ENCODE measurements around the gene STAU1.
"Not testable (repeated sequence)": the region's sequence is repeated elsewhere in the genome, so short reads cannot be mapped to it uniquely, and the experiment has no call there.

STAU1 gene

DNA sequence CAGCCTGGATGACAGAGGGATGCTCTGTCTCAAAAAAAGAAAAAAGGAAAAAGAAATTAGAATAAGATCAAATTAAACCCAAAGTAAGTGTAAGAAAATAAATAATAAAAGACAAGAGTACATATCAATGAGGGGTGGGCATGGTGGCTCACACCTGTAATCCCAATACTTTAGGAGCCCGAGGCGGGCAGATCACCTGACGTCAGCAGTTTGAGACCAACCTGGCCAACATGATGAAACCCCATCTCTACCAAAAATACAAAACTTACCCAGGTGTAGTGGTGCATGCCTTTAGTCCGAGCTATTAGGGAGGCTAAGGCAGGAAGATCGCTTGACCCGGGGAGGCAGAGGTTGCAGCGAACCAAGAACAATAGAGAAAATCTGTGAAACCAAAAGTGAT is 14.9 kb upstream of the STAU1 start:
- POLR2A ChIA-PET, result no interaction called here
- Histone ChIP-seq H3K4me1 (ENCODE audit: control insufficient read depth, insufficient read depth, low read length) (no peaks in the 10 kb centered on the region), H3K9me3 (ENCODE audit: control insufficient read depth, insufficient read depth, low read depth, low read length) (no peaks in the 10 kb centered on the region), H3K27ac (ENCODE audit: extremely low read depth, low read depth, low read length) (no peak overlapping the region), H3K4me3 (ENCODE audit: low read depth, low read length) (no peak overlapping the region), H3K36me3 (ENCODE audit: control insufficient read depth in 2 of 2, insufficient read depth in 1 of 2, low read length in 2 of 2) (no peaks in the 10 kb centered on the region)
- CTCF ChIA-PET, result interaction anchor here (1.0 kb wide), 1 partner anchor 14 kb away, joined by 8 read pairs; no protein-coding TSS in a partner anchor
- TF ChIP-seq ZNF600 (tag by site-specific recombination; IDR thresholded peaks at IDR 0.05) (no peak), WT1 (tag by site-specific recombination; IDR thresholded peaks at IDR 0.05) (no peak), ZNF530 (tag by site-specific recombination; IDR thresholded peaks at IDR 0.05; ENCODE audit: low read depth) (no peak)
- TF ChIP-seq, protein P1, sequence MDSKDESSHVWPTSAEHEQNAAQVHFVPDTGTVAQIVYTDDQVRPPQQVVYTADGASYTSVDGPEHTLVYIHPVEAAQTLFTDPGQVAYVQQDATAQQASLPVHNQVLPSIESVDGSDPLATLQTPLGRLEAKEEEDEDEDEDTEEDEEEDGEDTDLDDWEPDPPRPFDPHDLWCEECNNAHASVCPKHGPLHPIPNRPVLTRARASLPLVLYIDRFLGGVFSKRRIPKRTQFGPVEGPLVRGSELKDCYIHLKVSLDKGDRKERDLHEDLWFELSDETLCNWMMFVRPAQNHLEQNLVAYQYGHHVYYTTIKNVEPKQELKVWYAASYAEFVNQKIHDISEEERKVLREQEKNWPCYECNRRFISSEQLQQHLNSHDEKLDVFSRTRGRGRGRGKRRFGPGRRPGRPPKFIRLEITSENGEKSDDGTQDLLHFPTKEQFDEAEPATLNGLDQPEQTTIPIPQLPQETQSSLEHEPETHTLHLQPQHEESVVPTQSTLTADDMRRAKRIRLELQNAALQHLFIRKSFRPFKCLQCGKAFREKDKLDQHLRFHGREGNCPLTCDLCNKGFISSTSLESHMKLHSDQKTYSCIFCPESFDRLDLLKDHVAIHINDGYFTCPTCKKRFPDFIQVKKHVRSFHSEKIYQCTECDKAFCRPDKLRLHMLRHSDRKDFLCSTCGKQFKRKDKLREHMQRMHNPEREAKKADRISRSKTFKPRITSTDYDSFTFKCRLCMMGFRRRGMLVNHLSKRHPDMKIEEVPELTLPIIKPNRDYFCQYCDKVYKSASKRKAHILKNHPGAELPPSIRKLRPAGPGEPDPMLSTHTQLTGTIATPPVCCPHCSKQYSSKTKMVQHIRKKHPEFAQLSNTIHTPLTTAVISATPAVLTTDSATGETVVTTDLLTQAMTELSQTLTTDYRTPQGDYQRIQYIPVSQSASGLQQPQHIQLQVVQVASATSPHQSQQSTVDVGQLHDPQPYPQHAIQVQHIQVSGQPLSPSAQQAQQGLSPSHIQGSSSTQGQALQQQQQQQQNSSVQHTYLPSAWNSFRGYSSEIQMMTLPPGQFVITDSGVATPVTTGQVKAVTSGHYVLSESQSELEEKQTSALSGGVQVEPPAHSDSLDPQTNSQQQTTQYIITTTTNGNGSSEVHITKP (tag by site-specific recombination; IDR thresholded peaks at IDR 0.05), result no peak

DNA sequence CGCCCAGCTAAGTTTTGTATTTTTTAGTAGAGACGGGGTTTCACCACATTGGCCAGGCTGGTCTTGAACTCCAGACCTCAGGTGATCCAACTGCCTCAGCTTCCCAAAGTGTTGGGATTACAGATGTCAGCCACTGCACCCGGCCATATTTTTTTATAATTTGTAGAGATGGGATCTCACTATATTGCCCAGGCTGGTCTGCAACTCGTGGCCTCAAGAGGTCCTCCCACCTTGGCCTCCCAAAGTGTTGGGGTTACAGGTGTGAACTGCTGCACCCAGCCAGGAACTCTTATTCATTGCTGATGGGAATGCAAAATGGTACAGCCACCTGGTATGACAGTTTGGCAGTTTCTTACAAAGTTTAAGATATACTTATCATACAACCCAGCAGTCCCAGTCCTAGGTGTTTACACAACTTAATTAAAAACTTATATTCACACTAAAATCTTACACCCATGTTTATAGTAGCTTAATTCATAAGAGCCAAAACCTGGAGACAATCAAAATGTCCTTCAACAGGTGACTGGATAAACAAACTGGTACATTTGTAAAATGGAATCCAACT is 11.7 kb upstream of the STAU1 start:
- POLR2A ChIA-PET, result no interaction called here
- no peaks in the 10 kb centered on the region for H3K36me3 ChIP-seq (ENCODE audit: control insufficient read depth in 2 of 2, insufficient read depth in 1 of 2, low read length in 2 of 2)
- no peak overlapping the region for H3K27ac ChIP-seq (ENCODE audit: extremely low read depth, low read depth, low read length)
- H3K4me3 ChIP-seq (ENCODE audit: low read depth, low read length), result no peak overlapping the region
- CTCF ChIA-PET, result interaction anchor here (1.0 to 2.5 kb wide), 3 partner anchors 10 to 67 kb away, joined by 3 to 18 read pairs (median 3); no protein-coding TSS in a partner anchor
- TF ChIP-seq ZBTB8A (tag by site-specific recombination; IDR thresholded peaks at IDR 0.05) (no peak), SCRT2 (tag by site-specific recombination; IDR thresholded peaks at IDR 0.05) (0 out of 2 replicates have a peak, but pooled peaks have one; percentile 9)
- no peaks in the 10 kb centered on the region for H3K4me1 ChIP-seq (ENCODE audit: control insufficient read depth, insufficient read depth, low read length)
- H3K9me3 ChIP-seq (ENCODE audit: control insufficient read depth, insufficient read depth, low read depth, low read length), result no peaks in the 10 kb centered on the region

DNA sequence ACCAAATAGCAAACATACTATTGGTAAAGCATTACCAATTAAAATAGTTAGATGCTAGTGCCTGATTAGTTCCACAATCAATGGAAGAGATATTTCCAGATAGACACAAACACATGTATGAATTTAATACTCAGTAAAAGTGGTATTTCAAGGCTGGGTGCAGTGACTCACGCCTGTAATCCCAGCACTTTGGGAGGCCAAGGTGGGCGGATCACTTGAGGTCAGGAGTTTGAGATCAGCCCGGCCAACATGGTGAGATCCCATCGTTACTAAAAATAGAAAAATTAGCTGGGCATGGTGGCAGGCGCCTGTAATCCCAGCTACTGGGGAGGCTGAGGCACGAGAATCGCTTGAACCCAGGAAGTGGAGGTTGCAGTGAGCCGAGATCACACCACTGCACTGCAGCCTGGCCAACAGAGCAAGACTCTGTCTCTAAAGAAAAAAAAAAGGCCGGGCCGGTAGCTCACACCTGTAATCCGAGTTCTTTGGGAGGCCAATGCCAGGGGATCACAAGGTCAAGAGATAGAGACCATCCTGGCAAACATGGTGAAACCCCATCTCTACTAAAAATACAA is 4.9 kb upstream of the STAU1 start:
- 0 out of 2 replicates have a peak, but pooled peaks have one; percentile 38 for TF ChIP-seq ZNF121 (tag by site-specific recombination; IDR thresholded peaks at IDR 0.05)
- H3K27ac ChIP-seq (ENCODE audit: extremely low read depth, low read depth, low read length); H3K4me3 ChIP-seq (ENCODE audit: low read depth, low read length); H3K9me3 ChIP-seq (ENCODE audit: control insufficient read depth, insufficient read depth, low read depth, low read length); POLR2A ChIA-PET; H3K36me3 ChIP-seq (ENCODE audit: control insufficient read depth in 2 of 2, insufficient read depth in 1 of 2, low read length in 2 of 2); H3K4me1 ChIP-seq (ENCODE audit: control insufficient read depth, insufficient read depth, low read length): not testable (repeated sequence)
- CTCF ChIA-PET, result interaction anchor here (1.6 kb wide), 1 partner anchor 60 kb away, joined by 5 read pairs; no protein-coding TSS in a partner anchor

DNA sequence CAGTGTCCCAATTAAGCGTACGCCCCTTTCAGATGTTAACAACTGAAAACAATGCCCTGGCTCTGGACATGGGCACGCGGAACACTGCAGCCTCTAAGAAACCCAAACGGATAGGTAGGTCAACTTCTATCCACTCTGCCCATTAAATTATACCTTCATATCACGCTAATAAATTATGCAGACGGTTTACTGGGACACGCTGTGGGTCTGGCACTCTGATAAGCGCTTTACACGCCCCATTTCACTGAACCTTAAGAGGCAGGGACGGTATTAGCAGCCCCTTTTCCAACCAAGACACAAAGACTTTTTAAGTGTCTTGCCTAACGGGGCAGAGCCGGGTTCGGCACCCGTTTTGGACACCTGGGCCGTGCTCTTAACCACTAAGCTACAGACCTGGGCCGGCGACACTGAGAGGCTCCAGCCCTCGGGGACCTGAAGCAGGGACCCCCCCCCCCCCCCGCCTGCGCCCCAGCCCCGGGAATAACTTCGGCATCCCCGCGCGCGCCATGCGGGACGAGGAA is 744 bp downstream of the STAU1 start:
- ChIA-PET POLR2A (interaction anchor here (0.6 to 1.0 kb wide), 2 partner anchors 80 to 158 kb away, joined by 3 to 5 read pairs; no protein-coding TSS in a partner anchor), CTCF (interaction anchor here (1.1 to 6.6 kb wide), 2 partner anchors 19 to 29 kb away, joined by 3 to 37 read pairs; no protein-coding TSS in a partner anchor)
- Histone ChIP-seq H3K4me1 (ENCODE audit: control insufficient read depth, insufficient read depth, low read length) (peaks cover 2% of the 10 kb centered on the region), H3K9me3 (ENCODE audit: control insufficient read depth, insufficient read depth, low read depth, low read length) (no peaks in the 10 kb centered on the region), H3K27ac (ENCODE audit: extremely low read depth, low read depth, low read length) (peak overlapping the region; percentile 89), H3K4me3 (ENCODE audit: low read depth, low read length) (peak overlapping the region; percentile 85), H3K36me3 (ENCODE audit: control insufficient read depth in 2 of 2, insufficient read depth in 1 of 2, low read length in 2 of 2) (no peaks in the 10 kb centered on the region; a peak in 1 of 3 replicates)
- TF ChIP-seq, protein P2, sequence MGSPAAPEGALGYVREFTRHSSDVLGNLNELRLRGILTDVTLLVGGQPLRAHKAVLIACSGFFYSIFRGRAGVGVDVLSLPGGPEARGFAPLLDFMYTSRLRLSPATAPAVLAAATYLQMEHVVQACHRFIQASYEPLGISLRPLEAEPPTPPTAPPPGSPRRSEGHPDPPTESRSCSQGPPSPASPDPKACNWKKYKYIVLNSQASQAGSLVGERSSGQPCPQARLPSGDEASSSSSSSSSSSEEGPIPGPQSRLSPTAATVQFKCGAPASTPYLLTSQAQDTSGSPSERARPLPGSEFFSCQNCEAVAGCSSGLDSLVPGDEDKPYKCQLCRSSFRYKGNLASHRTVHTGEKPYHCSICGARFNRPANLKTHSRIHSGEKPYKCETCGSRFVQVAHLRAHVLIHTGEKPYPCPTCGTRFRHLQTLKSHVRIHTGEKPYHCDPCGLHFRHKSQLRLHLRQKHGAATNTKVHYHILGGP (tag by site-specific recombination; IDR thresholded peaks at IDR 0.05), result no peak
- TF ChIP-seq ZNF335 (tag by site-specific recombination; conservative IDR thresholded peaks at IDR 0.05) (peak; percentile 60), ZNF521 (tag by site-specific recombination; IDR thresholded peaks at IDR 0.05) (no peak), ZFHX2 (tag by site-specific recombination; conservative IDR thresholded peaks at IDR 0.05) (no peak), ZNF677 (tag by site-specific recombination; IDR thresholded peaks at IDR 0.05) (no peak), ZNF394 (tag by site-specific recombination; IDR thresholded peaks at IDR 0.05; ENCODE audit: borderline replicate concordance) (no peak), ZNF174 (tag by site-specific recombination; IDR thresholded peaks at IDR 0.05) (no peak)
- TF ChIP-seq, protein P3, sequence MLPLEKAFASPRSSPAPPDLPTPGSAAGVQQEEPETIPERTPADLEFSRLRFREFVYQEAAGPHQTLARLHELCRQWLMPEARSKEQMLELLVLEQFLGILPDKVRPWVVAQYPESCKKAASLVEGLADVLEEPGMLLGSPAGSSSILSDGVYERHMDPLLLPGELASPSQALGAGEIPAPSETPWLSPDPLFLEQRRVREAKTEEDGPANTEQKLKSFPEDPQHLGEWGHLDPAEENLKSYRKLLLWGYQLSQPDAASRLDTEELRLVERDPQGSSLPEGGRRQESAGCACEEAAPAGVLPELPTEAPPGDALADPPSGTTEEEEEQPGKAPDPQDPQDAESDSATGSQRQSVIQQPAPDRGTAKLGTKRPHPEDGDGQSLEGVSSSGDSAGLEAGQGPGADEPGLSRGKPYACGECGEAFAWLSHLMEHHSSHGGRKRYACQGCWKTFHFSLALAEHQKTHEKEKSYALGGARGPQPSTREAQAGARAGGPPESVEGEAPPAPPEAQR (tag by site-specific recombination; IDR thresholded peaks at IDR 0.05), result no peak
- TF ChIP-seq, protein P4, sequence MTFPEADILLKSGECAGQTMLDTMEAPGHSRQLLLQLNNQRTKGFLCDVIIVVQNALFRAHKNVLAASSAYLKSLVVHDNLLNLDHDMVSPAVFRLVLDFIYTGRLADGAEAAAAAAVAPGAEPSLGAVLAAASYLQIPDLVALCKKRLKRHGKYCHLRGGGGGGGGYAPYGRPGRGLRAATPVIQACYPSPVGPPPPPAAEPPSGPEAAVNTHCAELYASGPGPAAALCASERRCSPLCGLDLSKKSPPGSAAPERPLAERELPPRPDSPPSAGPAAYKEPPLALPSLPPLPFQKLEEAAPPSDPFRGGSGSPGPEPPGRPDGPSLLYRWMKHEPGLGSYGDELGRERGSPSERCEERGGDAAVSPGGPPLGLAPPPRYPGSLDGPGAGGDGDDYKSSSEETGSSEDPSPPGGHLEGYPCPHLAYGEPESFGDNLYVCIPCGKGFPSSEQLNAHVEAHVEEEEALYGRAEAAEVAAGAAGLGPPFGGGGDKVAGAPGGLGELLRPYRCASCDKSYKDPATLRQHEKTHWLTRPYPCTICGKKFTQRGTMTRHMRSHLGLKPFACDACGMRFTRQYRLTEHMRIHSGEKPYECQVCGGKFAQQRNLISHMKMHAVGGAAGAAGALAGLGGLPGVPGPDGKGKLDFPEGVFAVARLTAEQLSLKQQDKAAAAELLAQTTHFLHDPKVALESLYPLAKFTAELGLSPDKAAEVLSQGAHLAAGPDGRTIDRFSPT (tag by site-specific recombination; IDR thresholded peaks at IDR 0.05), result no peak
